Measurements from ENCODE around the gene CD22. TPM values are rescaled to one million over a fixed set of nuclear protein-coding genes. Genes with fewer than 3 reads are reported as not detected.

The CD22 gene
- total and polyA plus RNA-seq, 2 donors (not counting 3 experiments of a cell fraction or from before 2014, with no cell fraction given): not detected

- ChIA-PET CTCF (no interaction called here), POLR2A (no interaction called here)
- Histone ChIP-seq H3K4me2 (ENCODE audit: insufficient read depth, low read length) (no peak overlapping the region), H3K36me3 (ENCODE audit: control insufficient read depth in 2 of 2, extremely low read depth in 1 of 2, insufficient read depth in 2 of 2, low read length in 2 of 2) (no peaks in the 10 kb centered on the region), H3K27me3 (ENCODE audit: control insufficient read depth in 2 of 2, insufficient read depth in 2 of 2, low read length in 2 of 2) (peaks cover 1 to 8% of the 10 kb centered on the region in 2 experiments), H3K9ac (replicated peaks; ENCODE audit: extremely low read depth, insufficient read depth, low read length) (no peak overlapping the region), H3K9me3 (replicated peaks; ENCODE audit: control insufficient read depth, insufficient read depth, low read length) (no peaks in the 10 kb centered on the region), H3K79me2 (ENCODE audit: control insufficient read depth, insufficient read depth, low read length) (no peaks in the 10 kb centered on the region), H2AFZ (ENCODE audit: low read depth, low read length) (no peak overlapping the region), H3K27ac (ENCODE audit: insufficient read depth, low read depth, low read length) (no peak overlapping the region), H3K4me3 (replicated peaks in 1 of 3; ENCODE audit: insufficient read depth in 1 of 3, low read depth in 1 of 3, low read length in 3 of 3) (no peak overlapping the region), H3K9me1 (replicated peaks; ENCODE audit: control insufficient read depth, extremely low read depth, insufficient read depth, low read length) (no peaks in the 10 kb centered on the region), H4K20me1 (replicated peaks; ENCODE audit: control insufficient read depth, extremely low read depth, insufficient read depth, low read length) (no peaks in the 10 kb centered on the region), H3K4me1 (ENCODE audit: control insufficient read depth, extremely low read depth, insufficient read depth, low read length) (peaks cover 5% of the 10 kb centered on the region)
- intact Hi-C loops (cut with micrococcal nuclease): no loop called here
- dilution Hi-C loops (cut with MboI; ENCODE audit: extremely low pct_ligation_motif_present, low sequenced_read_pairs): no loop called here
- no TSS peak for BruUV-seq (replicated peaks)
- FAIRE-seq (no peak), DNase-seq (ENCODE audit: low read depth, low spot score) (no peak)
- no peak for TF ChIP-seq CTCF (IDR thresholded peaks at IDR 0.05; ENCODE audit: extremely low read depth in 1 of 2, insufficient read depth in 1 of 2, low read depth in 1 of 2, low read length in 2 of 2)
- no peak for TF ChIP-seq POLR2A (IDR thresholded peaks at IDR 0.05; ENCODE audit: low read depth, low read length)
- TF ChIP-seq JUN (IDR thresholded peaks at IDR 0.05; ENCODE audit: borderline replicate concordance, insufficient read depth, insufficient read length, low read depth): no peak
- TF ChIP-seq MYC (IDR thresholded peaks at IDR 0.05; ENCODE audit: low read depth, low read length): no peak
- TF ChIP-seq POLR2AphosphoS5 (IDR thresholded peaks at IDR 0.05; ENCODE audit: insufficient read depth, low read depth, low read length): no peak
- no peak for TF ChIP-seq MAX (IDR thresholded peaks at IDR 0.05; ENCODE audit: insufficient read depth, insufficient read length)
- no peak for TF ChIP-seq EZH2 (IDR thresholded peaks at IDR 0.05; ENCODE audit: borderline replicate concordance, low read depth, low read length, severe bottlenecking)
- TF ChIP-seq FOS (IDR thresholded peaks at IDR 0.05; ENCODE audit: borderline replicate concordance, insufficient read depth, low read length): no peak
- no peak for TF ChIP-seq GATA2 (IDR thresholded peaks at IDR 0.05; ENCODE audit: insufficient read depth, insufficient read length, low read depth, low read length)
Measured at GRCh38 chr19:35321291-35321690, 7.7 kb upstream of the CD22 start.
